DMS53 treated with DMSO at 0.1 percent for 48 hours (cell line): ENCODE data around the gene DHRS13.
"Not testable (repeated sequence)": the region's sequence is repeated elsewhere in the genome, so short reads cannot be mapped to it uniquely, and the experiment has no call there.

Experiments
- DNase-seq: peaks from one replicate; lab custom pipeline; 2025; ENCODE audit not compliant: unreplicated experiment; lab: John Stamatoyannopoulos, UW

The DHRS13 gene

GRCh38 chr17:28883967-28884702 lies 18.7 kb downstream of the DHRS13 start:
- DNase-seq: no peak

GRCh38 chr17:28882154-28882895 lies 20.6 kb downstream of the DHRS13 start:
- DNase-seq: no peak

GRCh38 chr17:28881533-28882056 lies 21.3 kb downstream of the DHRS13 start:
- DNase-seq: no peak

- no peak for DNase-seq
These were observed 22.3 kb downstream of the DHRS13 start for GRCh38 chr17:28880572-28880945.

- DNase-seq: no peak
These were observed 22.9 kb downstream of the DHRS13 start for GRCh38 chr17:28879886-28880571.

- DNase-seq: peak; percentile 3
These were observed 23.9 kb downstream of the DHRS13 start for GRCh38 chr17:28878981-28879380.

- DNase-seq: no peak
These were observed 24.5 kb downstream of the DHRS13 start for GRCh38 chr17:28878158-28878910.

GRCh38 chr17:28877150-28877711 lies 25.6 kb downstream of the DHRS13 start:
- not testable (repeated sequence) for DNase-seq

- no peak for DNase-seq
These were observed 26.9 kb downstream of the DHRS13 start for GRCh38 chr17:28875848-28876550.

- no peak for DNase-seq
These were observed 28.1 kb downstream of the DHRS13 start for GRCh38 chr17:28874750-28875149.

- no peak for DNase-seq
These were observed 29.0 kb downstream of the DHRS13 start for GRCh38 chr17:28873839-28874238.

GRCh38 chr17:28871056-28871579 lies 31.8 kb downstream of the DHRS13 start:
- DNase-seq: no peak

GRCh38 chr17:28867276-28867675 lies 35.6 kb downstream of the DHRS13 start:
- DNase-seq: no peak

- DNase-seq: peak; percentile 5
These were observed 36.7 kb downstream of the DHRS13 start for GRCh38 chr17:28865946-28866752.

- DNase-seq: no peak
These were observed 37.7 kb downstream of the DHRS13 start for GRCh38 chr17:28864991-28865849.

- DNase-seq: no peak
These were observed 38.9 kb downstream of the DHRS13 start for GRCh38 chr17:28863953-28864352.

- no peak for DNase-seq
These were observed 40.3 kb downstream of the DHRS13 start for GRCh38 chr17:28862561-28862960.
